Progenitor cell of endocrine pancreas (in vitro differentiated cells): ENCODE results near the gene ETV4. TPM values are rescaled to one million over a fixed set of nuclear protein-coding genes. Genes with fewer than 3 reads are reported as not detected.

Experiments used
- DNase-seq: peaks from one replicate; pipeline ENCODE4 v3.0.0; 2021; ENCODE audit warnings: low spot score; ENCODE audit not compliant: unreplicated experiment
- H3K27ac Mint-ChIP-seq: 2 replicates; pipeline ENCODE4 v1.8.0; 2021; ENCODE audit warnings: mild to moderate bottlenecking, moderate library complexity, mixed read lengths
- H3K27me3 Mint-ChIP-seq: 2 replicates; pipeline ENCODE4 v1.8.0; 2021; ENCODE audit warnings: mixed read lengths
- H3K36me3 Mint-ChIP-seq: 2 replicates; pipeline ENCODE4 v1.8.0; 2022; ENCODE audit warnings: mixed read lengths; ENCODE audit not compliant: insufficient read depth
- H3K4me1 Mint-ChIP-seq: 2 replicates; pipeline ENCODE4 v1.8.0; 2021; ENCODE audit warnings: low read depth, mixed read lengths
- H3K4me3 Mint-ChIP-seq: 2 replicates; pipeline ENCODE4 v1.8.0; 2021; ENCODE audit warnings: low read depth, mild to moderate bottlenecking, moderate library complexity, mixed read lengths
- H3K9me3 Mint-ChIP-seq: 2 replicates; pipeline ENCODE4 v1.8.0; 2021; ENCODE audit warnings: low read depth, mixed read lengths
- long read RNA-seq: library from polyadenylated mRNA; unstranded; transcript quantifications from one replicate; pipeline ENCODE4 v2.0.0, GENCODE V29; 2020
- total RNA-seq: library from RNA; stranded (reverse); gene quantifications from 2 replicates; pipeline ENCODE4 v1.2.1, GENCODE V29; 2021
- TF ChIP-seq, protein P1 (sequence below): fragments of 200-600 bp; sonication (generic); IDR thresholded peaks from one replicate; pipeline ENCODE4 v1.5.0; 2021; ENCODE audit warnings: antibody characterized with exemption, mild to moderate bottlenecking; ENCODE audit not compliant: unreplicated experiment

Gene ETV4
- 79.5 and 84.3 TPM in 2 replicates for total RNA-seq
- long read RNA-seq, partial matches to known transcripts: 12 of 20 reads
- long read RNA-seq, other reads (novel, unspliced or antisense): 7 of 20 reads

GRCh38 chr17:43546319-43547188, at the start of gene ETV4:
Gene ETV4, minus strand, starts transcription at chr17:43546340. Its CDS starts 723 bp downstream, at chr17:43545617.
- peak within 1 kb of the TSS; percentile 84 for H3K4me3 Mint-ChIP-seq
- DNase-seq: peak; percentile 87
- no peaks in the 10 kb centered on the region for H3K36me3 Mint-ChIP-seq
- H3K4me1 Mint-ChIP-seq: peaks cover 39% of the 10 kb centered on the region
- peak within 1 kb of the TSS; percentile 95 for H3K27ac Mint-ChIP-seq
- H3K27me3 Mint-ChIP-seq: peaks cover 24% of the 10 kb centered on the region
- TF ChIP-seq, protein P1, sequence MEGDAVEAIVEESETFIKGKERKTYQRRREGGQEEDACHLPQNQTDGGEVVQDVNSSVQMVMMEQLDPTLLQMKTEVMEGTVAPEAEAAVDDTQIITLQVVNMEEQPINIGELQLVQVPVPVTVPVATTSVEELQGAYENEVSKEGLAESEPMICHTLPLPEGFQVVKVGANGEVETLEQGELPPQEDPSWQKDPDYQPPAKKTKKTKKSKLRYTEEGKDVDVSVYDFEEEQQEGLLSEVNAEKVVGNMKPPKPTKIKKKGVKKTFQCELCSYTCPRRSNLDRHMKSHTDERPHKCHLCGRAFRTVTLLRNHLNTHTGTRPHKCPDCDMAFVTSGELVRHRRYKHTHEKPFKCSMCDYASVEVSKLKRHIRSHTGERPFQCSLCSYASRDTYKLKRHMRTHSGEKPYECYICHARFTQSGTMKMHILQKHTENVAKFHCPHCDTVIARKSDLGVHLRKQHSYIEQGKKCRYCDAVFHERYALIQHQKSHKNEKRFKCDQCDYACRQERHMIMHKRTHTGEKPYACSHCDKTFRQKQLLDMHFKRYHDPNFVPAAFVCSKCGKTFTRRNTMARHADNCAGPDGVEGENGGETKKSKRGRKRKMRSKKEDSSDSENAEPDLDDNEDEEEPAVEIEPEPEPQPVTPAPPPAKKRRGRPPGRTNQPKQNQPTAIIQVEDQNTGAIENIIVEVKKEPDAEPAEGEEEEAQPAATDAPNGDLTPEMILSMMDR: no peak
- H3K9me3 Mint-ChIP-seq: no peaks in the 10 kb centered on the region

- Mint-ChIP-seq H3K9me3 (no peaks in the 10 kb centered on the region), H3K4me1 (peaks cover 16% of the 10 kb centered on the region), H3K27me3 (peaks cover 4% of the 10 kb centered on the region), H3K27ac (no peak overlapping the region), H3K36me3 (no peaks in the 10 kb centered on the region), H3K4me3 (no peak overlapping the region)
- TF ChIP-seq, protein P1: no peak
- no peak for DNase-seq
Measured at GRCh38 chr17:43595466-43595865, 49.3 kb upstream of the ETV4 start.

- Mint-ChIP-seq H3K27ac (peak overlapping the region; percentile 53), H3K4me1 (peaks cover 16% of the 10 kb centered on the region), H3K27me3 (no peaks in the 10 kb centered on the region), H3K4me3 (no peak overlapping the region), H3K36me3 (no peaks in the 10 kb centered on the region), H3K9me3 (peaks cover 4% of the 10 kb centered on the region)
- no peak for DNase-seq
- TF ChIP-seq, protein P1: no peak
Measured at GRCh38 chr17:43591779-43592562, 45.8 kb upstream of the ETV4 start.

DNA sequence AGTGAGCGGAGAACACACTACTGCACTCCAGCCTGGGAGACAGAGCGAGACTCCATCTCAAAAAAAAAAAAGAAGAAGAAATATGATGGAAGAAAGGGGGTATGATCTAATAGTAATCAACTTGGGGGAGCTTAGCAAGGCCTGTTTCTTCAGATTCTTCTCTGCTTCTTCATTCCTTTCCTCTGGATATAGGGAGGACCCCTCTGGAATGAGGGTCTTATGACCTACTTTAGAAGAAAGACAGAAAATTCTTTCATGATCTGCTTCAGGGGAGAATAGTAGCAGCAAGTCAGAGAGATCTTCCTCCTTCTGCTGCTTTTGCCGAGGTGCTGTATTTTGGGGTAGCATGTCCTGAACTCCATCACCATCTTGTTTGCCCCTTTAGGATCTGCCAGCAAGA, 44.9 kb upstream of the ETV4 start:
- Mint-ChIP-seq H3K27me3 (no peaks in the 10 kb centered on the region), H3K4me1 (peaks cover 16% of the 10 kb centered on the region), H3K4me3 (no peak overlapping the region), H3K36me3 (no peaks in the 10 kb centered on the region), H3K9me3 (peaks cover 4% of the 10 kb centered on the region), H3K27ac (no peak overlapping the region)
- TF ChIP-seq, protein P1: no peak
- DNase-seq: no peak
